Peyer's patch (tissue), 4 donors: ENCODE data around the gene VCL. TPM values are rescaled to one million over a fixed set of nuclear protein-coding genes. Genes with fewer than 3 reads are reported as not detected.

Experiments used
- DNase-seq, 3 donors: peaks; one replicate each; pipeline ENCODE4 v3.0.0-alpha.2; 2017 to 2019
- H3K27ac ChIP-seq, 4 donors: fragments of 200-600 bp; sonication (generic); one replicate each; pipeline ENCODE4 v1.5.1; 2016 to 2019
- H3K27me3 ChIP-seq, 2 donors: fragments of 200-600 bp; sonication (generic); one replicate each; pipeline ENCODE4 v1.5.1; 2019
- H3K36me3 ChIP-seq, 3 donors: fragments of 200-600 bp; sonication (generic); one replicate each; pipeline ENCODE4 v1.5.1; 2016 to 2019
- H3K4me1 ChIP-seq, 4 donors: fragments of 200-600 bp; sonication (generic); one replicate each; pipeline ENCODE4 v1.5.1; 2016 to 2019
- H3K4me3 ChIP-seq, 4 donors: fragments of 200-600 bp; sonication (generic); 1 replicate in 3 of 4; 2 replicates in 1 of 4; pipeline ENCODE4 v1.5.1; 2016 to 2019; ENCODE audit warnings: mild to moderate bottlenecking in 1 of 4
- H3K9me3 ChIP-seq, 4 donors: fragments of 200-600 bp; sonication (generic); one replicate each; pipeline ENCODE4 v1.5.1; 2016 to 2019; ENCODE audit warnings: mild to moderate bottlenecking in 1 of 4
- CTCF ChIP-seq, 6 experiments: fragments of 450-650 bp in 4 of 6; fragments of 200-600 bp in 2 of 6; sonication (generic) in 1 of 6; IDR thresholded peaks; one replicate each; pipeline ENCODE4 v1.5.1; 2017 to 2019; ENCODE audit warnings: antibody characterized with exemption in 6 of 6, mild to moderate bottlenecking in 3 of 6, moderate library complexity in 1 of 6
- POLR2A ChIP-seq, 2 donors: fragments of 450-650 bp; IDR thresholded peaks; one replicate each; pipeline ENCODE4 v1.5.1; 2017; ENCODE audit warnings: antibody characterized with exemption in 2 of 2, mild to moderate bottlenecking in 2 of 2, moderate library complexity in 2 of 2
- total RNA-seq, 4 donors: library from RNA; depleted of rRNA; stranded (reverse); fragments of >200 nt; gene quantifications; one replicate each; pipeline ENCODE4 v1.1.0, GENCODE V29; 2016

VCL gene
- total RNA-seq, 4 donors from 2014 or later = 36.3 to 103 (median 61.4) TPM

GRCh38 chr10:73971636-73972354, 26.1 kb upstream of the VCL start:
- Histone ChIP-seq H3K4me3 (no peak overlapping the region), H3K9me3 (no peaks in the 10 kb centered on the region)

GRCh38 chr10:73973427-73973826, 24.5 kb upstream of the VCL start:
- Histone ChIP-seq H3K4me3 (no peak overlapping the region), H3K9me3 (no peaks in the 10 kb centered on the region), H3K27ac (no peak overlapping the region), H3K27me3 (no peaks in the 10 kb centered on the region), H3K4me1 (no peaks in the 10 kb centered on the region), H3K36me3 (no peaks in the 10 kb centered on the region)
- TF ChIP-seq POLR2A (IDR thresholded peaks at IDR 0.05) = no peak
- TF ChIP-seq CTCF (IDR thresholded peaks at IDR 0.05) = no peak
- DNase-seq = no peak

More at GRCh38 chr10:73971636-73972354, 26.1 kb upstream of the VCL start:
- H3K27ac ChIP-seq = no peak overlapping the region
- H3K36me3 ChIP-seq = no peaks in the 10 kb centered on the region
- DNase-seq = no peak
- peaks cover 0 to 10% (median 0%) of the 10 kb centered on the region in 4 donors for H3K4me1 ChIP-seq
- no peak for TF ChIP-seq CTCF (IDR thresholded peaks at IDR 0.05)
- TF ChIP-seq POLR2A (IDR thresholded peaks at IDR 0.05) = no peak
- no peaks in the 10 kb centered on the region for H3K27me3 ChIP-seq

- H3K27me3 ChIP-seq = no peaks in the 10 kb centered on the region
- no peak overlapping the region for H3K27ac ChIP-seq
- H3K36me3 ChIP-seq = no peaks in the 10 kb centered on the region
- no peaks in the 10 kb centered on the region for H3K9me3 ChIP-seq
- no peak overlapping the region for H3K4me3 ChIP-seq
- TF ChIP-seq CTCF (IDR thresholded peaks at IDR 0.05) = no peak
- TF ChIP-seq POLR2A (IDR thresholded peaks at IDR 0.05) = no peak
- peaks cover 0 to 2% (median 0%) of the 10 kb centered on the region in 4 donors for H3K4me1 ChIP-seq
- no peak for DNase-seq
Observed at GRCh38 chr10:73974309-73974946, 23.5 kb upstream of the VCL start.

- no peak overlapping the region for H3K4me3 ChIP-seq
- TF ChIP-seq POLR2A (IDR thresholded peaks at IDR 0.05) (no peak), CTCF (IDR thresholded peaks at IDR 0.05) (no peak)
- DNase-seq = no peak
Observed at GRCh38 chr10:73975388-73975787, 22.5 kb upstream of the VCL start.

GRCh38 chr10:73979141-73979808, 18.6 kb upstream of the VCL start:
- Histone ChIP-seq H3K4me3 (no peak overlapping the region), H3K27ac (peak overlapping the region in 1 of 4 donors; percentile 26), H3K36me3 (no peaks in the 10 kb centered on the region), H3K9me3 (no peaks in the 10 kb centered on the region), H3K4me1 (peaks cover 0 to 3% (median 0%) of the 10 kb centered on the region in 4 donors), H3K27me3 (no peaks in the 10 kb centered on the region)
- TF ChIP-seq POLR2A (IDR thresholded peaks at IDR 0.05) (no peak), CTCF (IDR thresholded peaks at IDR 0.05) (no peak)
- DNase-seq = no peak

More at GRCh38 chr10:73975388-73975787, 22.5 kb upstream of the VCL start:
- Histone ChIP-seq H3K36me3 (no peaks in the 10 kb centered on the region), H3K27ac (no peak overlapping the region), H3K27me3 (no peaks in the 10 kb centered on the region), H3K4me1 (peaks cover 0 to 3% (median 0%) of the 10 kb centered on the region in 4 donors), H3K9me3 (no peaks in the 10 kb centered on the region)
